B cell (primary cell): ENCODE data around the gene CDK5RAP2. TPM values are rescaled to one million over a fixed set of nuclear protein-coding genes. Genes with fewer than 3 reads are reported as not detected.

Source experiments
- ATAC-seq: fragments of 200-7000 bp; cut with Tn5 transposase; one replicate; pipeline ENCODE4 v1.10.0; 2021; ENCODE audit warnings: low read depth, mild to moderate bottlenecking, moderate number of reproducible peaks, moderate library complexity
- CTCF ChIA-PET: fragments of 350-600 bp; sonication (Branson Sonifier 250); formaldehyde crosslinking; loops from one replicate; lab custom pipeline; 2021; ENCODE audit warnings: antibody characterized with exemption, inconsistent platforms; lab: Charles Lee
- POLR2A ChIA-PET: fragments of 350-600 bp; sonication (Branson Sonifier 250); formaldehyde crosslinking; loops from one replicate; lab custom pipeline; 2021; ENCODE audit warnings: antibody characterized with exemption; lab: Charles Lee
- DNase-seq: peaks from one replicate; pipeline ENCODE4 v3.0.0; 2013
- H2AFZ ChIP-seq: 2 replicates; pipeline ENCODE4 v1.6.1; 2012; ENCODE audit warnings: mild to moderate bottlenecking, low read depth, low read length; ENCODE audit not compliant: insufficient read depth, poor library complexity, severe bottlenecking
- H3K27ac ChIP-seq, 2 donors: 1 replicate in 1 of 2; 2 replicates in 1 of 2; pipeline ENCODE4 v1.5.1; 2012 to 2013; ENCODE audit warnings: low read length in 2 of 2, mild to moderate bottlenecking in 2 of 2, moderate library complexity in 1 of 2
- H3K27me3 ChIP-seq, 4 experiments: fragments of 200-600 bp in 1 of 4; sonication (generic) in 1 of 4; replicated peaks in 1 of 4; 1 replicate in 2 of 4; 2 replicates in 2 of 4; pipeline versions ENCODE4 v1.6.1 to v1.7.0; 2013 to 2016; ENCODE audit warnings: low read length in 3 of 4, mild to moderate bottlenecking in 2 of 4, mixed read lengths in 1 of 4, moderate library complexity in 1 of 4; ENCODE audit not compliant: insufficient read depth in 4 of 4, control insufficient read depth in 3 of 4; ENCODE audit errors: control extremely low read depth in 1 of 4
- H3K36me3 ChIP-seq, 2 experiments: replicated peaks in 1 of 2; 1 replicate in 1 of 2; 2 replicates in 1 of 2; pipeline versions ENCODE4 v1.6.1 to v1.7.1; 2013; ENCODE audit warnings: low read length in 1 of 2; ENCODE audit not compliant: insufficient read depth in 2 of 2, control insufficient read depth in 1 of 2; ENCODE audit errors: control extremely low read depth in 1 of 2, extremely low read depth in 1 of 2
- H3K4me1 ChIP-seq, 2 donors: fragments of 200-600 bp in 1 of 2; sonication (generic) in 1 of 2; 1 replicate in 1 of 2; 2 replicates in 1 of 2; pipeline versions ENCODE4 v1.5.1 to v1.6.1; 2013 to 2017; ENCODE audit warnings: low read length in 2 of 2; ENCODE audit not compliant: control insufficient read depth in 2 of 2, insufficient read depth in 2 of 2
- H3K4me2 ChIP-seq: replicated peaks from 2 replicates; pipeline ENCODE3; 2012; ENCODE audit warnings: mild to moderate bottlenecking, low read depth, low read length; ENCODE audit not compliant: poor library complexity, severe bottlenecking
- H3K4me3 ChIP-seq, 5 experiments: fragments of 200-600 bp in 1 of 5; sonication (generic) in 1 of 5; 1 replicate in 3 of 5; 2 replicates in 2 of 5; pipeline versions ENCODE4 v1.5.1 to v1.7.0; 2011 to 2016; ENCODE audit warnings: low read length in 4 of 5, mild to moderate bottlenecking in 4 of 5, low read depth in 2 of 5, control low read depth in 1 of 5, moderate library complexity in 1 of 5; ENCODE audit not compliant: insufficient read depth in 1 of 5; ENCODE audit errors: control extremely low read depth in 1 of 5, extremely low read depth in 1 of 5
- H3K79me2 ChIP-seq: fragments of 200-600 bp; sonication (generic); one replicate; pipeline ENCODE4 v1.6.0; 2016; ENCODE audit warnings: low read length; ENCODE audit not compliant: control insufficient read depth, insufficient read depth
- H3K9ac ChIP-seq: fragments of 200-600 bp; sonication (generic); 2 replicates; pipeline ENCODE4 v1.6.1; 2017; ENCODE audit warnings: mild to moderate bottlenecking, low read length, moderate library complexity
- H3K9me3 ChIP-seq, 3 donors: one replicate each; pipeline versions ENCODE4 v1.6.1 to v1.7.1; 2013; ENCODE audit warnings: low read length in 2 of 3; ENCODE audit not compliant: control insufficient read depth in 2 of 3, insufficient read depth in 1 of 3; ENCODE audit errors: control extremely low read depth in 1 of 3
- H4K20me1 ChIP-seq: 2 replicates; pipeline ENCODE4 v1.6.0; 2012; ENCODE audit warnings: mild to moderate bottlenecking, low read length; ENCODE audit not compliant: insufficient read depth, control insufficient read depth, poor library complexity, severe bottlenecking
- H3K27ac Mint-ChIP-seq: one replicate; pipeline ENCODE4 v1.8.0; 2021; ENCODE audit warnings: mixed read lengths
- H3K27me3 Mint-ChIP-seq: one replicate; pipeline ENCODE4 v1.8.0; 2021; ENCODE audit warnings: mixed read lengths
- H3K4me1 Mint-ChIP-seq: one replicate; pipeline ENCODE4 v1.8.0; 2021; ENCODE audit warnings: mixed read lengths
- H3K4me3 Mint-ChIP-seq: one replicate; pipeline ENCODE4 v1.8.0; 2021; ENCODE audit warnings: mixed read lengths
- H3K9me3 Mint-ChIP-seq: one replicate; pipeline ENCODE4 v1.8.0; 2022; ENCODE audit warnings: mixed read lengths; ENCODE audit not compliant: insufficient read depth
- CTCF ChIP-seq: fragments of 200-600 bp; IDR thresholded peaks from one replicate; pipeline ENCODE4 v1.8.0; 2022; ENCODE audit warnings: antibody characterized with exemption, mild to moderate bottlenecking
- EZH2 ChIP-seq: IDR thresholded peaks from 2 replicates; pipeline ENCODE4 v1.6.1; 2012; ENCODE audit warnings: borderline replicate concordance, low read depth, mild to moderate bottlenecking, moderate library complexity, low read length; ENCODE audit not compliant: insufficient read depth, poor library complexity, severe bottlenecking
- WGBS: methylation state at CpG from one replicate; pipeline ENCODE4 v1.1.5; 2013; ENCODE audit warnings: missing lambda C conversion rate; ENCODE audit not compliant: insufficient coverage; 5-methylcytosine and 5-hydroxymethylcytosine counted together
- intact Hi-C: fragments of 100-400 bp; cut with micrococcal nuclease; formaldehyde crosslinking; loops from one replicate; pipeline ENCODE4 v1.10.0; 2022
- polyA plus RNA-seq: library from polyadenylated mRNA; depleted of rRNA; stranded (reverse); fragments of >200 nt; gene quantifications from 2 replicates; pipeline ENCODE4 v1.2.3, GENCODE V29; 2012
- total RNA-seq, 2 donors: library from RNA; stranded (reverse); fragments of 120-200 nt in 1 of 2; gene quantifications; 1 replicate in 1 of 2; 2 replicates in 1 of 2; pipeline versions ENCODE4 v1.2.3 to v1.2.4, GENCODE V29; 2013 to 2022

Gene CDK5RAP2
- total and polyA plus RNA-seq, 2 donors (not counting 1 experiment from before 2014, with no cell fraction given), result 31.3 to 122 TPM

GRCh38 chr9:120528829-120529228 is 51.1 kb downstream of the CDK5RAP2 start:
- H3K79me2 ChIP-seq, result no peaks in the 10 kb centered on the region
- TF ChIP-seq CTCF, result no peak
- no peak for TF ChIP-seq EZH2
- POLR2A ChIA-PET, result no interaction called here
- H3K4me3 ChIP-seq, result no peak overlapping the region
- no peaks in the 10 kb centered on the region for H3K27me3 ChIP-seq
- CTCF ChIA-PET, result no interaction called here
- H3K9me3 Mint-ChIP-seq, result no peaks in the 10 kb centered on the region
- H3K36me3 ChIP-seq, result peaks cover 2 to 79% of the 10 kb centered on the region in 2 experiments
- no peak overlapping the region for H3K9ac ChIP-seq
- H3K27me3 Mint-ChIP-seq, result no peaks in the 10 kb centered on the region
- H3K4me1 ChIP-seq, result no peaks in the 10 kb centered on the region
- DNase-seq (no peak), ATAC-seq (no peak)
- peaks cover 0 to 2% (median 0%) of the 10 kb centered on the region in 3 donors for H3K9me3 ChIP-seq
- WGBS, result 93% methylated on average over 3 of the region's 7 CpGs
- H3K4me3 Mint-ChIP-seq, result no peak overlapping the region
- H3K4me2 ChIP-seq, result no peak overlapping the region
- H3K4me1 Mint-ChIP-seq, result no peaks in the 10 kb centered on the region
- H3K27ac ChIP-seq, result no peak overlapping the region
- H2AFZ ChIP-seq, result no peak overlapping the region
- H4K20me1 ChIP-seq, result no peaks in the 10 kb centered on the region
- intact Hi-C loops, result no loop called here
- H3K27ac Mint-ChIP-seq, result no peak overlapping the region

GRCh38 chr9:120528327-120528726 is 51.6 kb downstream of the CDK5RAP2 start:
- POLR2A ChIA-PET, result no interaction called here
- DNase-seq, result no peak
- ATAC-seq, result no peak
- TF ChIP-seq CTCF (no peak), EZH2 (no peak)
- no peak overlapping the region for H3K27ac Mint-ChIP-seq
- Histone ChIP-seq H3K27ac (no peak overlapping the region), H3K4me1 (no peaks in the 10 kb centered on the region), H3K9ac (no peak overlapping the region), H4K20me1 (no peaks in the 10 kb centered on the region), H3K4me3 (no peak overlapping the region), H2AFZ (no peak overlapping the region), H3K27me3 (no peaks in the 10 kb centered on the region), H3K4me2 (no peak overlapping the region), H3K79me2 (no peaks in the 10 kb centered on the region), H3K9me3 (peaks cover 0 to 2% (median 0%) of the 10 kb centered on the region in 3 donors), H3K36me3 (peaks cover 2 to 80% of the 10 kb centered on the region in 2 experiments)
- H3K27me3 Mint-ChIP-seq, result no peaks in the 10 kb centered on the region
- H3K4me1 Mint-ChIP-seq, result no peaks in the 10 kb centered on the region
- no peaks in the 10 kb centered on the region for H3K9me3 Mint-ChIP-seq
- CTCF ChIA-PET, result no interaction called here
- WGBS, result no CpG with 5 or more reads among the region's 1 CpG
- intact Hi-C loops, result no loop called here
- no peak overlapping the region for H3K4me3 Mint-ChIP-seq
